A673 (cell line): ENCODE results near the gene PTPN14.

Source experiments
- CTCF ChIP-seq: fragments of 300-800, 200-600 bp; sonication (generic); conservative IDR thresholded peaks from 2 replicates; pipeline ENCODE4 v1.5.1; 2017; ENCODE audit warnings: low read depth, mild to moderate bottlenecking, antibody characterized with exemption, low read length, moderate library complexity, mixed read lengths
- EZH2 ChIP-seq: fragments of 200-600 bp; sonication (generic); IDR thresholded peaks from 2 replicates; pipeline ENCODE4 v1.6.1; 2017; ENCODE audit warnings: borderline replicate concordance, low read depth, mild to moderate bottlenecking, mixed read lengths, antibody characterized with exemption, low read length; ENCODE audit not compliant: poor library complexity, severe bottlenecking

- no peak for TF ChIP-seq CTCF
- no peak for TF ChIP-seq EZH2
Observed at GRCh38 chr1:214473387-214473786, 78.0 kb downstream of the PTPN14 start.
